RWPE2 (cell line): ENCODE results near the gene RARA.

ENCODE experiments used
- ATAC-seq: fragments of 200-7000 bp; cut with Tn5 transposase; 3 replicates; pipeline ENCODE4 v1.9.1; 2021; ENCODE audit warnings: low read depth
- DNase-seq: peaks from one replicate; pipeline ENCODE4 v3.0.0-alpha.2; 2020; ENCODE audit warnings: low spot score
- H3K27ac ChIP-seq: fragments of 450-650 bp; 2 replicates; pipeline ENCODE4 v1.5.1; 2017; ENCODE audit warnings: mild to moderate bottlenecking; ENCODE audit not compliant: poor library complexity, severe bottlenecking
- H3K27me3 ChIP-seq: fragments of 250-450 bp; sonication (Bioruptor Pico); 2 replicates; pipeline ENCODE4 v1.5.1; 2021; ENCODE audit warnings: mild to moderate bottlenecking, moderate library complexity; ENCODE audit not compliant: insufficient read depth, poor library complexity, severe bottlenecking
- H3K36me3 ChIP-seq: fragments of 250-450 bp; sonication (Bioruptor Pico); 2 replicates; pipeline ENCODE4 v1.5.1; 2020; ENCODE audit warnings: low read depth, mild to moderate bottlenecking, moderate library complexity
- H3K4me1 ChIP-seq: fragments of 250-450 bp; sonication (Bioruptor Pico); 2 replicates; pipeline ENCODE4 v1.5.1; 2021; ENCODE audit warnings: mild to moderate bottlenecking, moderate library complexity; ENCODE audit not compliant: insufficient read depth, poor library complexity, severe bottlenecking
- H3K4me3 ChIP-seq: fragments of 250-450 bp; sonication (Bioruptor Pico); 2 replicates; pipeline ENCODE4 v1.5.1; 2021; ENCODE audit warnings: mild to moderate bottlenecking, moderate library complexity; ENCODE audit not compliant: severe bottlenecking
- H3K9me3 ChIP-seq: fragments of 250-450 bp; sonication (Bioruptor Pico); 2 replicates; pipeline ENCODE4 v1.5.1; 2021; ENCODE audit warnings: mild to moderate bottlenecking, moderate library complexity; ENCODE audit not compliant: severe bottlenecking
- CTCF ChIP-seq: fragments of 450-650 bp; IDR thresholded peaks from one replicate; pipeline ENCODE4 v1.5.1; 2017; ENCODE audit warnings: mild to moderate bottlenecking, moderate library complexity; ENCODE audit not compliant: poor library complexity, severe bottlenecking

RARA gene

GRCh38 chr17:40265337-40265736 is 43.6 kb upstream of the RARA start:
- ATAC-seq (no peak), DNase-seq (no peak)
- Histone ChIP-seq H3K27me3 (no peaks in the 10 kb centered on the region), H3K4me3 (no peak overlapping the region), H3K36me3 (peaks cover 69% of the 10 kb centered on the region), H3K4me1 (no peaks in the 10 kb centered on the region), H3K27ac (no peak overlapping the region), H3K9me3 (no peaks in the 10 kb centered on the region)
- no peak for TF ChIP-seq CTCF

- Histone ChIP-seq H3K36me3 (peaks cover 76% of the 10 kb centered on the region), H3K4me1 (no peaks in the 10 kb centered on the region), H3K9me3 (no peaks in the 10 kb centered on the region), H3K27ac (no peak overlapping the region), H3K4me3 (no peak overlapping the region), H3K27me3 (no peaks in the 10 kb centered on the region)
- DNase-seq (no peak), ATAC-seq (no peak)
- TF ChIP-seq CTCF = no peak
Measured at GRCh38 chr17:40266882-40267281, 42.1 kb upstream of the RARA start.

GRCh38 chr17:40268141-40268712 is 40.8 kb upstream of the RARA start:
- Histone ChIP-seq H3K27ac (no peak overlapping the region), H3K9me3 (no peaks in the 10 kb centered on the region), H3K27me3 (no peaks in the 10 kb centered on the region), H3K4me1 (no peaks in the 10 kb centered on the region), H3K4me3 (no peak overlapping the region), H3K36me3 (peaks cover 75% of the 10 kb centered on the region)
- DNase-seq = no peak
- TF ChIP-seq CTCF = no peak
- ATAC-seq = no peak

GRCh38 chr17:40278414-40278813 is 30.6 kb upstream of the RARA start:
- Histone ChIP-seq H3K27me3 (no peaks in the 10 kb centered on the region), H3K4me1 (peaks cover 3% of the 10 kb centered on the region), H3K4me3 (no peak overlapping the region), H3K27ac (no peak overlapping the region), H3K36me3 (peaks cover 52% of the 10 kb centered on the region), H3K9me3 (no peaks in the 10 kb centered on the region)
- TF ChIP-seq CTCF = no peak
- no peak for DNase-seq
- ATAC-seq = no peak

GRCh38 chr17:40279402-40279801 is 29.6 kb upstream of the RARA start:
- Histone ChIP-seq H3K27ac (no peak overlapping the region), H3K4me1 (peaks cover 11% of the 10 kb centered on the region), H3K9me3 (no peaks in the 10 kb centered on the region), H3K27me3 (no peaks in the 10 kb centered on the region), H3K4me3 (no peak overlapping the region), H3K36me3 (peaks cover 45% of the 10 kb centered on the region)
- no peak for TF ChIP-seq CTCF
- DNase-seq = no peak
- no peak for ATAC-seq
